ENCODE results near the gene SYNDIG1.

- no peak for TF ChIP-seq MXI1 (conservative IDR thresholded peaks at IDR 0.05; ENCODE audit: poor library complexity, severe bottlenecking)
- TF ChIP-seq, protein P1, sequence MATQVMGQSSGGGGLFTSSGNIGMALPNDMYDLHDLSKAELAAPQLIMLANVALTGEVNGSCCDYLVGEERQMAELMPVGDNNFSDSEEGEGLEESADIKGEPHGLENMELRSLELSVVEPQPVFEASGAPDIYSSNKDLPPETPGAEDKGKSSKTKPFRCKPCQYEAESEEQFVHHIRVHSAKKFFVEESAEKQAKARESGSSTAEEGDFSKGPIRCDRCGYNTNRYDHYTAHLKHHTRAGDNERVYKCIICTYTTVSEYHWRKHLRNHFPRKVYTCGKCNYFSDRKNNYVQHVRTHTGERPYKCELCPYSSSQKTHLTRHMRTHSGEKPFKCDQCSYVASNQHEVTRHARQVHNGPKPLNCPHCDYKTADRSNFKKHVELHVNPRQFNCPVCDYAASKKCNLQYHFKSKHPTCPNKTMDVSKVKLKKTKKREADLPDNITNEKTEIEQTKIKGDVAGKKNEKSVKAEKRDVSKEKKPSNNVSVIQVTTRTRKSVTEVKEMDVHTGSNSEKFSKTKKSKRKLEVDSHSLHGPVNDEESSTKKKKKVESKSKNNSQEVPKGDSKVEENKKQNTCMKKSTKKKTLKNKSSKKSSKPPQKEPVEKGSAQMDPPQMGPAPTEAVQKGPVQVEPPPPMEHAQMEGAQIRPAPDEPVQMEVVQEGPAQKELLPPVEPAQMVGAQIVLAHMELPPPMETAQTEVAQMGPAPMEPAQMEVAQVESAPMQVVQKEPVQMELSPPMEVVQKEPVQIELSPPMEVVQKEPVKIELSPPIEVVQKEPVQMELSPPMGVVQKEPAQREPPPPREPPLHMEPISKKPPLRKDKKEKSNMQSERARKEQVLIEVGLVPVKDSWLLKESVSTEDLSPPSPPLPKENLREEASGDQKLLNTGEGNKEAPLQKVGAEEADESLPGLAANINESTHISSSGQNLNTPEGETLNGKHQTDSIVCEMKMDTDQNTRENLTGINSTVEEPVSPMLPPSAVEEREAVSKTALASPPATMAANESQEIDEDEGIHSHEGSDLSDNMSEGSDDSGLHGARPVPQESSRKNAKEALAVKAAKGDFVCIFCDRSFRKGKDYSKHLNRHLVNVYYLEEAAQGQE (IDR thresholded peaks at IDR 0.05; ENCODE audit: borderline replicate concordance): no peak
- TF ChIP-seq, protein P2, sequence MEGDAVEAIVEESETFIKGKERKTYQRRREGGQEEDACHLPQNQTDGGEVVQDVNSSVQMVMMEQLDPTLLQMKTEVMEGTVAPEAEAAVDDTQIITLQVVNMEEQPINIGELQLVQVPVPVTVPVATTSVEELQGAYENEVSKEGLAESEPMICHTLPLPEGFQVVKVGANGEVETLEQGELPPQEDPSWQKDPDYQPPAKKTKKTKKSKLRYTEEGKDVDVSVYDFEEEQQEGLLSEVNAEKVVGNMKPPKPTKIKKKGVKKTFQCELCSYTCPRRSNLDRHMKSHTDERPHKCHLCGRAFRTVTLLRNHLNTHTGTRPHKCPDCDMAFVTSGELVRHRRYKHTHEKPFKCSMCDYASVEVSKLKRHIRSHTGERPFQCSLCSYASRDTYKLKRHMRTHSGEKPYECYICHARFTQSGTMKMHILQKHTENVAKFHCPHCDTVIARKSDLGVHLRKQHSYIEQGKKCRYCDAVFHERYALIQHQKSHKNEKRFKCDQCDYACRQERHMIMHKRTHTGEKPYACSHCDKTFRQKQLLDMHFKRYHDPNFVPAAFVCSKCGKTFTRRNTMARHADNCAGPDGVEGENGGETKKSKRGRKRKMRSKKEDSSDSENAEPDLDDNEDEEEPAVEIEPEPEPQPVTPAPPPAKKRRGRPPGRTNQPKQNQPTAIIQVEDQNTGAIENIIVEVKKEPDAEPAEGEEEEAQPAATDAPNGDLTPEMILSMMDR (IDR thresholded peaks at IDR 0.05; ENCODE audit: poor library complexity, severe bottlenecking): no peak
Observed at GRCh38 chr20:24489631-24490260, 20.3 kb downstream of the SYNDIG1 start.
